RCC 7860 (cell line): ENCODE measurements around the gene COA7.
"Not testable (repeated sequence)": the region's sequence is repeated elsewhere in the genome, so short reads cannot be mapped to it uniquely, and the experiment has no call there.

ENCODE experiments used
- DNase-seq: peaks from one replicate; pipeline ENCODE4 v3.0.0-alpha.2; 2015; ENCODE audit warnings: low spot score
- FAIRE-seq: peaks from 2 replicates; lab custom pipeline; 2012; peaks lifted over from hg19 to GRCh38; lab: Jason Lieb, UNC

COA7 gene

GRCh38 chr1:52706941-52707926 is 9.1 kb upstream of the COA7 start:
- FAIRE-seq (no peak), DNase-seq (no peak)

GRCh38 chr1:52706136-52706670 is 8.1 kb upstream of the COA7 start:
- DNase-seq (no peak), FAIRE-seq (no peak)

GRCh38 chr1:52702886-52703787 is 5.0 kb upstream of the COA7 start:
- FAIRE-seq (no peak), DNase-seq (peak; percentile 39)

- no peak for FAIRE-seq
- DNase-seq = no peak
These were observed 2.5 kb downstream of the COA7 start for GRCh38 chr1:52695627-52696026.

- FAIRE-seq (no peak), DNase-seq (no peak)
These were observed 4.3 kb downstream of the COA7 start for GRCh38 chr1:52693843-52694242.

- FAIRE-seq, DNase-seq: not testable (repeated sequence)
These were observed 4.8 kb downstream of the COA7 start for GRCh38 chr1:52693351-52693750.

GRCh38 chr1:52692697-52693096 is 5.5 kb downstream of the COA7 start:
- no peak for DNase-seq
- FAIRE-seq = no peak

GRCh38 chr1:52691821-52692220 is 6.3 kb downstream of the COA7 start:
- no peak for FAIRE-seq
- no peak for DNase-seq

- no peak for FAIRE-seq
- no peak for DNase-seq
These were observed 11.3 kb downstream of the COA7 start for GRCh38 chr1:52686830-52687229.

GRCh38 chr1:52686261-52686751 is 11.8 kb downstream of the COA7 start:
- DNase-seq = peak; percentile 28
- FAIRE-seq = not testable (repeated sequence)

- FAIRE-seq (no peak), DNase-seq (no peak)
These were observed 13.6 kb downstream of the COA7 start for GRCh38 chr1:52684545-52684944.

- DNase-seq (no peak), FAIRE-seq (no peak)
These were observed 14.7 kb downstream of the COA7 start for GRCh38 chr1:52683367-52683940.

- FAIRE-seq (no peak), DNase-seq (no peak)
These were observed 17.0 kb downstream of the COA7 start for GRCh38 chr1:52681136-52681535.

- DNase-seq (no peak), FAIRE-seq (no peak)
These were observed 17.8 kb downstream of the COA7 start for GRCh38 chr1:52680353-52680752.

- DNase-seq = no peak
These were observed 18.6 kb downstream of the COA7 start for GRCh38 chr1:52679498-52679897.

GRCh38 chr1:52679048-52679447 is 19.1 kb downstream of the COA7 start:
- FAIRE-seq (no peak), DNase-seq (no peak)

More at GRCh38 chr1:52679498-52679897, 18.6 kb downstream of the COA7 start:
- no peak for FAIRE-seq

- DNase-seq (no peak), FAIRE-seq (no peak)
These were observed 20.9 kb downstream of the COA7 start for GRCh38 chr1:52677076-52677806.

GRCh38 chr1:52676249-52676903 is 21.8 kb downstream of the COA7 start:
- DNase-seq = no peak
- no peak for FAIRE-seq
